Measurements from ENCODE around the gene MPHOSPH8.

The MPHOSPH8 gene

DNA sequence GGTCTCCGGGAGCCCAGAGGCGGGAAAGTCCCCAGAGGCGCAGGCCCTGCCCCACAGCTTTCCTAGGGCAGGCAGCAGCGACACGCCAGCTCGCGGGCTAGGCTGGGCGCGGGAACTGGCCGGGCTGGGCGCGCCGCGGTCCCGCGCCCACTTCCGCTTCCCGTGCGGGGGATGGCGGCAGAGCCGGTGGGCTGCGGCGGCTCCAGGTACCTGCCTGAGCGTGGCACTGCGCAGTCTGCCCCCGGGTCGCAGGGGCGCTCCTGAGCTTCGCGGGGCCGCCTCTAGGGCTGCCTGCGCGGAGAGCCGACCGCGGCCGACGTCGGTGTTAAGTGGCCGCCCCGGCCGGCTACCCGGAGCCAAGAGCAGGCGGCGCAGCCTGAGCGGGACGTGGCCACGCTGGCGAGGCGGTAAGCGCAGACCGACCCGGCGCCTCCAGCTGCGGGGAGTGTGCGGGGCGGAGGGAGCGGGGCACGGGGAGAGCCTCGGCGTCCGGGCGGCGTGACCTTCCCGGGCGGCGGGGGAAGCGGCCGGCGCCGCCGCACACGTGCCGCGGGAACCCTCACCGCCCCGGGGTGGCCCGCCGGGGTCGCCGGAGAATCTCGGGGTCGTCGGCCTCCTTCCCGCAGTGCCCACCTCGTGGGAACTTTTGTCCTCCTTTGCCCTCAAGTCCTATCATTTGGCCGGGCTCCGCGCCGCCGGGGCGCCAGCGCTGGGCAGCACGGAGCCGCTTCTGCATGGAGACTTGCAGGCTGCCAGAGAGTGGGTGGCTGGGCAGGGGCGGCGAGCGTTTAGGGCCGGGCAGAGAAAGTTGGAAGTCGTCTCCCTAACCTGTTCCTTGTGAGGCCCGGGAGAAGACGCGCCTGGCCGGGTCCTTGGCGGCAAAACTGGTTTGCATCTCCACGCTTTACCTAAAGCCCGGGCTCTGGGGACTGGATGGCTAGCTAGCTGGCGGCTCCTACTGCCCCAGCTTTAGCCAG, 31.4 kb upstream of the MPHOSPH8 start:
- Histone ChIP-seq H3K36me3 (ENCODE audit: insufficient read depth, low read depth, low read length) (no peaks in the 10 kb centered on the region), H3K4me1 (ENCODE audit: insufficient read depth, low read length) (no peaks in the 10 kb centered on the region), H3K9me3 (ENCODE audit: insufficient read depth, low read depth, low read length) (peaks cover 8% of the 10 kb centered on the region), H3K4me3 (ENCODE audit: low read length) (peak overlapping the region; percentile 64; the same call in 1 of the 2 replicates), H3K9ac (ENCODE audit: low read depth, low read length) (peak overlapping the region; percentile 63; the same call in 1 of the 2 replicates), H3K27ac (ENCODE audit: low read length) (no peak overlapping the region), H3K27me3 (ENCODE audit: insufficient read depth, low read length) (peaks cover 31% of the 10 kb centered on the region)

DNA sequence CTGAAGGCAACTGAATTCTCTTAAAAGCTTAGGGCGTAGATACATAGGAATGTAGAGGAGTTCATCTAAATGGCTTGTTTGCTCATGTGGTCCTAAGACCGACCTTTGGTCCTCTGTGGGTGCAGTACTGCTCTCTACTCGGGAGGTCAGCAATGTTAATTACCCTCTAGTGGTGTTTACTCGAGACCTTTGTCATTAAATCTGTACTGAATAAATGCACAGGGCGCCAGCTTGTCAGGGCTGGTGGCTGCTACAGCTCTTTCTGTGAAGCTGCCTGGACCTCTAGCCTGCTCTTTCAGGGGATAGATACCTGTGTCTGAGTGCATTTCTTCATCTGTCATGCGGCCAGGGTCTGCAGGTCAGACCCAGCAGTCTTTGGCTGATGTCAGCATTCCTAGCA, 29.2 kb upstream of the MPHOSPH8 start:
- Histone ChIP-seq H3K9me3 (ENCODE audit: insufficient read depth, low read depth, low read length) (peaks cover 10% of the 10 kb centered on the region), H3K27ac (ENCODE audit: low read length) (no peak overlapping the region), H3K9ac (ENCODE audit: low read depth, low read length) (no peak overlapping the region), H3K4me3 (ENCODE audit: low read length) (no peak overlapping the region), H3K36me3 (ENCODE audit: insufficient read depth, low read depth, low read length) (no peaks in the 10 kb centered on the region), H3K4me1 (ENCODE audit: insufficient read depth, low read length) (no peaks in the 10 kb centered on the region), H3K27me3 (ENCODE audit: insufficient read depth, low read length) (peaks cover 31% of the 10 kb centered on the region)

DNA sequence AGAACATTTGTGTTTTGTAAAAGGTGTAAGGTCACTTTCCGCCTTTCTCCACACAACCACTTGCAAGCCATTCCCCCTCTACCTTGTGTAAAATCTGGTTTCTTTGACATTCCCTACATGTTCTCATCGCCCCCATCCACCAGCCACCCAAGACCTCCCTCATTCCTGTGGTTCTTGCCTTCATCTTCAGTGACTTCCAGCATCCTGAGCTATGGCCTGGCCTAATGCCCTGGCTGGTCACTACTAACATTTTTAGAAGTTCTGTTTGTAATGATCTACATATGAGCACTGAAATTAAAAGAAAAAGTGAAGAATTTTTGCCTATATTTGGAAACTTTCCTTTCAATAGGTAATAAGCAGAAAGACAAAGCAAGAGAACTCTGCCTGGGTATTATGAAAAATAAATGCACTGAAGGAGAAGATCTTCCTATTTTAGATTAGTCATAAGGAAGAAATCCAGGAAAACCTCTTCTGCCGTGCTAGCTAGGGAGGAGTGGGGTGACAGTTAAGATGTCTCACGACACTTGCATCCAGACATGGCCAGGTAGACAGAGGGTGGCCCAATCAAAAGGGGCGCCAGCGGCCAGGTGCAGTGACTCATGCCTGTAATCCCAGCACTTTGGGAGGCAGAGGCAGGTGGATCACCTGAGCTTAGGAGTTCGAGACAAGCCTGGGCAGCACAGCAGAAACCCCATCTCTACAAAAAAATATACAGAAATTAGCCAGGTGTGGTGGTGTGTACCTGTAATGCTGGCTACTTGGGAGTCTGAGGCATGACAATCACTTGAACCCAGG, 28.1 kb upstream of the MPHOSPH8 start:
- Histone ChIP-seq H3K4me1 (ENCODE audit: insufficient read depth, low read length) (no peaks in the 10 kb centered on the region), H3K36me3 (ENCODE audit: insufficient read depth, low read depth, low read length) (no peaks in the 10 kb centered on the region), H3K9me3 (ENCODE audit: insufficient read depth, low read depth, low read length) (peaks cover 12% of the 10 kb centered on the region), H3K4me3 (ENCODE audit: low read length) (no peak overlapping the region), H3K9ac (ENCODE audit: low read depth, low read length) (no peak overlapping the region), H3K27me3 (ENCODE audit: insufficient read depth, low read length) (peaks cover 31% of the 10 kb centered on the region), H3K27ac (ENCODE audit: low read length) (no peak overlapping the region)

DNA sequence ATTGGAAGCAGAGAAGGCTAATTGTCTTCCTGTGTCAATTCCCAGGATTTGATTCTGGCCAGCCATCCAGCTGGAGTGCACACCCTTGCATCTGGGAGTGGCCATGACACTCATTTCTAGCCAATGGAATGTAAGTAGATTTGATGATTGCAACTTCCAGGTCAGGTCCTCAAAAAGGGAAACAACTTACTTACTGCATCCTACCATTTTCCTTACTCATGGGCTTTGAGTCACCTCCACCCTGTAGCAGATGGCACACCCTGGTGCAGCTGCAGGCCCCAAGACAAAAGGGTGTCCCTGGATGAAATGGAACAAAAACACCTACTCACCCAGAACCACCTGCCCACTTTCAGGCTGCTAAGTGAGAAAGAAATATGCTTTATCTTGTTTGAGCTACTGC, 27.3 kb upstream of the MPHOSPH8 start:
- no peak overlapping the region for H3K9ac ChIP-seq (ENCODE audit: low read depth, low read length)
- no peaks in the 10 kb centered on the region for H3K4me1 ChIP-seq (ENCODE audit: insufficient read depth, low read length)

DNA sequence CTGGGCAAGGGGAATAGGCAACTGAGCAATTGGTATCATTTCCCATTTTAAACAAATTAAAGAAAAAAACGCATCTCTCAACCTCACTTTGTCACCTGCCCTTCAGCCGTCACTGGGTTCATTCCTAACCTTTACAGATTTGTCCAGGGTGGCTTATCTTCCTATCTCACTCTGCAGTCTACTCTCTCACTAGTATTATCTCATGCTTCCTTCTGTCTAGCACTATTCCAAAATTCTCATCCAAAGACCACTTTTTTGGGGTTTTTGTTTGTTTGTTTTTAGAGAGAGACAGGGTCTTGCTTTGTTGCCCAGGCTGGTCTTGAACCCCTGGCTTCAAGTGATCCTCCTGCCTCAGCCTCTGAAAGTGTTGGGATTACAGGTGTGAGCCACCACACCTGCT, 26.7 kb upstream of the MPHOSPH8 start:
- Histone ChIP-seq H3K36me3 (ENCODE audit: insufficient read depth, low read depth, low read length) (no peaks in the 10 kb centered on the region), H3K4me3 (ENCODE audit: low read length) (no peak overlapping the region), H3K27ac (ENCODE audit: low read length) (no peak overlapping the region), H3K27me3 (ENCODE audit: insufficient read depth, low read length) (peaks cover 23% of the 10 kb centered on the region), H3K9ac (ENCODE audit: low read depth, low read length) (no peak overlapping the region), H3K9me3 (ENCODE audit: insufficient read depth, low read depth, low read length) (peaks cover 12% of the 10 kb centered on the region), H3K4me1 (ENCODE audit: insufficient read depth, low read length) (no peaks in the 10 kb centered on the region)

More for the DNA sequence above, 27.3 kb upstream of the MPHOSPH8 start:
- Histone ChIP-seq H3K27me3 (ENCODE audit: insufficient read depth, low read length) (peaks cover 29% of the 10 kb centered on the region), H3K9me3 (ENCODE audit: insufficient read depth, low read depth, low read length) (peaks cover 12% of the 10 kb centered on the region), H3K27ac (ENCODE audit: low read length) (no peak overlapping the region), H3K36me3 (ENCODE audit: insufficient read depth, low read depth, low read length) (no peaks in the 10 kb centered on the region), H3K4me3 (ENCODE audit: low read length) (no peak overlapping the region)

DNA sequence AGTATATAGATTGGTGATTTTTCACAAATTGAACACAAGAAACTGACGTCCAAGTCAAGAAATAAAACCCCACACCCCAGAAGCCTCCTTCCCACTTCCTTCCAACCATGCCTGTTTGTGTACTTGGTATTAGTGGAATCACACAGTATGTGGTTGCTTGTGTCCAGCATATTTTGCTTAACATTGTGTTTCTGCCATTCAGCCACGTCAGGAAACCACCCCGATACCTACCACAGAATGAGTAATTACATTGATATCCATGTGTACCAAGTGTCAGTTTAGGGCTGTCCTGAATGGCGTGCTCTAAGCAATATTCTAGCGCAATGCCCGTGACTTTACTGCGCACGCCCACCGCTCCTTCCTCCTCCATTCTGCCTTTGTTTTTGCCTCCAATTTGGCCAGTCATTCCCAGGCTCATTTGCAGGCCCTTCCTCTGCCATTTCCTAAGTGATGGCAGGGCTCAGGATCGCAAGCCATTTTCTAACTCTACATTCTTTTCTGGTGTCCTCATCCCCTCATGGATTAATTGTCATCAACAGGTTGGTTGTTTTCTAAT, 25.9 kb upstream of the MPHOSPH8 start:
- no peak overlapping the region for H3K27ac ChIP-seq (ENCODE audit: low read length)

DNA sequence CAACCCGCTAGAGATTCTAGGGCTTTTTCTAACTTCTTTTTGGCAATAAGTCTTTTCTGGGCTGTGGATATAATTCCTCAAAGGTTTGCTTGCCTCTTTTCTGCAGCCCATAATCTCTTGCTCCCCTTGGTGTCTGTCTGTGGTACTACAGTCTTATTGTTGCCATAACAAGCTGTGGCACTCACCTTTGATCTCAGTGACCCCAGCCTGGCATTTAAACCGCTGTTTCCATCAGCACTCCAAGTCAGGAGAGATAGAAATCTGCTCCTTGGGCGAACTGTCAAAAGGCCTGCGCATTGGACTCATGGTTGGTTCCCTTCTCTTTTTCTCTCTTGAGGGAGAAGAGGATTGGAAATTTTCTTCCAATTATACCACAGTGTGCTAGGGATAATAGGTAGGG, 14.5 kb upstream of the MPHOSPH8 start:
- H3K27me3 ChIP-seq (ENCODE audit: insufficient read depth, low read length), result no peaks in the 10 kb centered on the region
- no peak overlapping the region for H3K4me3 ChIP-seq (ENCODE audit: low read length)
- H3K36me3 ChIP-seq (ENCODE audit: insufficient read depth, low read depth, low read length), result no peaks in the 10 kb centered on the region
- no peaks in the 10 kb centered on the region for H3K4me1 ChIP-seq (ENCODE audit: insufficient read depth, low read length)
- H3K9me3 ChIP-seq (ENCODE audit: insufficient read depth, low read depth, low read length), result peaks cover 14% of the 10 kb centered on the region
- no peak overlapping the region for H3K9ac ChIP-seq (ENCODE audit: low read depth, low read length)
- H3K27ac ChIP-seq (ENCODE audit: low read length), result no peak overlapping the region

More for the DNA sequence above, 25.9 kb upstream of the MPHOSPH8 start:
- no peak overlapping the region for H3K4me3 ChIP-seq (ENCODE audit: low read length)
- no peak overlapping the region for H3K9ac ChIP-seq (ENCODE audit: low read depth, low read length)
- H3K36me3 ChIP-seq (ENCODE audit: insufficient read depth, low read depth, low read length), result no peaks in the 10 kb centered on the region
- H3K4me1 ChIP-seq (ENCODE audit: insufficient read depth, low read length), result no peaks in the 10 kb centered on the region
- peaks cover 14% of the 10 kb centered on the region for H3K27me3 ChIP-seq (ENCODE audit: insufficient read depth, low read length)
- peaks cover 12% of the 10 kb centered on the region for H3K9me3 ChIP-seq (ENCODE audit: insufficient read depth, low read depth, low read length)

DNA sequence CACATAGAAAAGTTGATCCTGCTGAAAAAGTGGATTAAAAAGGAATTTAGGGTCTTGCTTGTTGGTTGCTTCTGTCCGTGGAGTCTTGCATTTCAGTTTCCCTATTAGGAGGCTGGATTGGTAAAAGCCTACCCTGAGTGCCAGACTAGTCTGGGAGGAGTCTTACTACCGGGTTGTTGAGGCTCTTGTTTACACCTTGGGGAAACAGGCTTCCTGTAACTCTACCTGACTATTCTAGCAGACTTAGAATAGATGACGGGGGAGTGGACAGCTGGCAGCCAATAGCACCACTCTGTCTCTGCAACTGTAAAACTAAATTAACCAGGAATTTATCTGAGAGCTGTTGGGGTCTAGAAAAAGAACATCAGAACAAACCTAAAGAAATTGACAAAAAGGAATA, 11.3 kb upstream of the MPHOSPH8 start:
- H3K9ac ChIP-seq (ENCODE audit: low read depth, low read length), result no peak overlapping the region
- H3K9me3 ChIP-seq (ENCODE audit: insufficient read depth, low read depth, low read length), result peaks cover 14% of the 10 kb centered on the region
- H3K4me1 ChIP-seq (ENCODE audit: insufficient read depth, low read length), result no peaks in the 10 kb centered on the region
- H3K27me3 ChIP-seq (ENCODE audit: insufficient read depth, low read length), result no peaks in the 10 kb centered on the region
- no peak overlapping the region for H3K4me3 ChIP-seq (ENCODE audit: low read length)
- H3K36me3 ChIP-seq (ENCODE audit: insufficient read depth, low read depth, low read length), result no peaks in the 10 kb centered on the region
- H3K27ac ChIP-seq (ENCODE audit: low read length), result no peak overlapping the region

DNA sequence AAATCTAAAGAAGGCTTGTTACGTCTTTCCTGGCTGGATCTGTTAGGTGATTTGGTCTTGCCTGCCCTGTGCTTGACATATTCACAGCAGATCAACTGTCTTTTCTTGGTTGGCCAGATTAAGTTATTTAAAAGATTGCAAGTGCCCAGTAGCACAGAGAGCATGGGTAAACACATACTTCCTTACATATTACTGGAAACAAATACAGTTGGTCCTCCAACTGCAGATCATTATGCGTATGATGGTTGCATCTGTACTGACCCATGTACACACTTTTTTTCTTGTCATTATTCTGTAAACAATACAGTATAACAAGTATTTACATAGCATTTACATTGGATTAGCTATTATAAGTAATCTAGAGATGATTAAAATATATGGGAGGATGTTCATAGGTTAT, 9.2 kb upstream of the MPHOSPH8 start:
- Histone ChIP-seq H3K9ac (ENCODE audit: low read depth, low read length) (no peak overlapping the region), H3K4me3 (ENCODE audit: low read length) (no peak overlapping the region), H3K27ac (ENCODE audit: low read length) (no peak overlapping the region), H3K9me3 (ENCODE audit: insufficient read depth, low read depth, low read length) (0 out of 2 replicates have a peak, but pooled peaks cover 4% of the 10 kb centered on the region), H3K36me3 (ENCODE audit: insufficient read depth, low read depth, low read length) (no peaks in the 10 kb centered on the region), H3K27me3 (ENCODE audit: insufficient read depth, low read length) (no peaks in the 10 kb centered on the region), H3K4me1 (ENCODE audit: insufficient read depth, low read length) (no peaks in the 10 kb centered on the region)

DNA sequence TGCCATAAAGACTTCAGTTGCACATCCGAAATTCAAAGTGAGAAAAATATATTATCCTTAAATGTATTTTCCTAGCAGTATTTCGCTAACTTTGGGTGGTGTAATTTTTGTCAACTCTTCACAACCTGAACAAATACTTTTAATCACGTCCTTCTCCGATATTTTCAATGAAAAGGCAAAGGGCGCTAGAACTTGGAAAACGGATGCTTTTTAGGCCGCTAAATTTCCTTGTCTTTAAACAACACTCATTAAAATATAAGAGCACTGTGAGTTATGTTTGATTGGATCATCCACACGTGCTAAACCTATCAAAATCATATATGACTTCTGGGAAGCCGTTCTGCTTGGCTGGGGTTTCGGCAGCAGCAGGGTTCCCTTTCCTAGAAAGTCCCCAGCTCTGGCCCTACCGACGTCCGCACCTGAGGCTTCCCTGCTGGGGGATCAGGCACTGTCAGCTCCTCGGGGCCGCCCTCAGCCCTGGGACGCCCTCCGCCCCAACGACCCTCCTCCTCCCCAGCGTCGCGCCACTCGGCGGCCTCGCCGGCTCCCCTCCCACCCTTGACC, 462 bp upstream of the MPHOSPH8 start:
- peaks cover 6% of the 10 kb centered on the region for H3K4me1 ChIP-seq (ENCODE audit: insufficient read depth, low read length)
- H3K4me3 ChIP-seq (ENCODE audit: low read length), result peak overlapping the region; percentile 85
- H3K27ac ChIP-seq (ENCODE audit: low read length), result no peak overlapping the region
- H3K9me3 ChIP-seq (ENCODE audit: insufficient read depth, low read depth, low read length), result peaks cover 4% of the 10 kb centered on the region; the same call in 1 of the 2 replicates
- peaks cover 3% of the 10 kb centered on the region; the same call in 1 of the 2 replicates for H3K36me3 ChIP-seq (ENCODE audit: insufficient read depth, low read depth, low read length)
- peak overlapping the region; percentile 65; the same call in 1 of the 2 replicates for H3K9ac ChIP-seq (ENCODE audit: low read depth, low read length)
- no peaks in the 10 kb centered on the region for H3K27me3 ChIP-seq (ENCODE audit: insufficient read depth, low read length)

DNA sequence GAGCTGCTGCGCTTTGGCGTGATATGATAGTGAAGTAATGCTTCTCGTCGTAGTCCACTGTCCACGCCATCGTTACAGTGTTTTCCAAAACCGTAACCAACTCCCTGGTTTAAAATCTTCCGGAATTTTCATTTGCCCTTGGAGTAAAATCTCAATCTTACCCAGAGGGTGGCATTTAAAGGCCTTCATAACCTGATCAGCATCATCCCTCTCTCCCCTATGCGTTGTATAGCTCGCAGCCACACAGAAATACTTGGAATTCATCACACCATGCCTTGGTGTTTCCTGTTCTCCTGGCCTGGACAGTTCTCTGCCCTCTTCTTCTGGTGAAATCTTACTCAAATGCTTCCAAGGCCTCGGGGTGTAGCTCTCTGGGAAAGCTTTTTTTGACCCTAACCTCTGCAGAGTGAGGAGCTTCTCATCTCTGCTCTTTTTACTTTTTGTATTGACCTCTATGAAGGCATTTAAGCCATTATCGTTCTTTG, 839 bp downstream of the MPHOSPH8 start:
- Histone ChIP-seq H3K36me3 (ENCODE audit: insufficient read depth, low read depth, low read length) (peaks cover 3% of the 10 kb centered on the region; the same call in 1 of the 2 replicates), H3K9ac (ENCODE audit: low read depth, low read length) (peak overlapping the region; percentile 83; the same call in 1 of the 2 replicates), H3K4me3 (ENCODE audit: low read length) (peak overlapping the region; percentile 85), H3K27me3 (ENCODE audit: insufficient read depth, low read length) (no peaks in the 10 kb centered on the region), H3K4me1 (ENCODE audit: insufficient read depth, low read length) (peaks cover 6% of the 10 kb centered on the region), H3K27ac (ENCODE audit: low read length) (no peak overlapping the region), H3K9me3 (ENCODE audit: insufficient read depth, low read depth, low read length) (peaks cover 4% of the 10 kb centered on the region; the same call in 1 of the 2 replicates)
